NCI-H748 treated with DMSO at 0.1 percent for 48 hours (cell line): ENCODE data around the gene OGA.

Experiments
- DNase-seq: peaks from one replicate; lab custom pipeline; 2025; lab: John Stamatoyannopoulos, UW

Gene OGA

GRCh38 chr10:101774589-101775272 lies 43.5 kb downstream of the OGA start:
- DNase-seq, result no peak

- DNase-seq, result no peak
Observed at GRCh38 chr10:101773923-101774588, 44.2 kb downstream of the OGA start.

- DNase-seq, result no peak
Observed at GRCh38 chr10:101772895-101773761, 45.1 kb downstream of the OGA start.

GRCh38 chr10:101772017-101772894 lies 46.0 kb downstream of the OGA start:
- no peak for DNase-seq

GRCh38 chr10:101771380-101771779 lies 46.9 kb downstream of the OGA start:
- DNase-seq, result no peak

- DNase-seq, result no peak
Observed at GRCh38 chr10:101770331-101771215, 47.7 kb downstream of the OGA start.

- no peak for DNase-seq
Observed at GRCh38 chr10:101769541-101770180, 48.6 kb downstream of the OGA start.

- no peak for DNase-seq
Observed at GRCh38 chr10:101768791-101769170, 49.5 kb downstream of the OGA start.

- DNase-seq, result no peak
Observed at GRCh38 chr10:101767966-101768790, 50.1 kb downstream of the OGA start.

- no peak for DNase-seq
Observed at GRCh38 chr10:101767600-101767945, 50.7 kb downstream of the OGA start.

- DNase-seq, result no peak
Observed at GRCh38 chr10:101766753-101767599, 51.3 kb downstream of the OGA start.

GRCh38 chr10:101766306-101766705 lies 51.9 kb downstream of the OGA start:
- DNase-seq, result no peak

- no peak for DNase-seq
Observed at GRCh38 chr10:101763141-101763846, 55.0 kb downstream of the OGA start.

GRCh38 chr10:101762736-101763135 lies 55.5 kb downstream of the OGA start:
- no peak for DNase-seq

- DNase-seq, result no peak
Observed at GRCh38 chr10:101761226-101761625, 57.0 kb downstream of the OGA start.

- no peak for DNase-seq
Observed at GRCh38 chr10:101760510-101760909, 57.7 kb downstream of the OGA start.

- DNase-seq, result no peak
Observed at GRCh38 chr10:101759309-101760247, 58.7 kb downstream of the OGA start.
